ENCODE results near the gene CDH13.

CDH13 gene

DNA sequence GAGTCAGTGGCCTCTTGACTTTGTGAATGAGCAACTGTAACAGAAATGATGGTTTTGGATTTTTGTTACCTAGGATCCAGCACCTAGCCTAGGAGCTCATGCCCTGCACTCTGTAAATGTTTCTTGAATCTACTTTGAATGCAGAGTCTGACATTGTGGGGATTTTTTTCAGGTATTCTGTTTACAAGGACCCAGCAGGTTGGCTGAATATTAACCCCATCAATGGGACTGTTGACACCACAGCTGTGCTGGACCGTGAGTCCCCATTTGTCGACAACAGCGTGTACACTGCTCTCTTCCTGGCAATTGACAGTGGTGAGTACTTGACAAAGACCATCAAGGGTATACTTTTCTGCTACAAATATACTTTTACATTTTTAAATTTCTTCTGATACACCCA lies 1121.2 kb downstream of the CDH13 start:
- H3K4me3 ChIP-seq (ENCODE audit: low read length): no peak overlapping the region
- no peaks in the 10 kb centered on the region for H3K4me1 ChIP-seq (ENCODE audit: control insufficient read depth, insufficient read depth, low read length)
- H3K9ac ChIP-seq (ENCODE audit: low read length): no peak overlapping the region
- no peaks in the 10 kb centered on the region for H3K36me3 ChIP-seq (ENCODE audit: control insufficient read depth, insufficient read depth, low read length)
- H3K9me3 ChIP-seq (ENCODE audit: control insufficient read depth, low read length): no peaks in the 10 kb centered on the region
- H3K27me3 ChIP-seq (ENCODE audit: control insufficient read depth, insufficient read depth, low read length): no peaks in the 10 kb centered on the region

DNA sequence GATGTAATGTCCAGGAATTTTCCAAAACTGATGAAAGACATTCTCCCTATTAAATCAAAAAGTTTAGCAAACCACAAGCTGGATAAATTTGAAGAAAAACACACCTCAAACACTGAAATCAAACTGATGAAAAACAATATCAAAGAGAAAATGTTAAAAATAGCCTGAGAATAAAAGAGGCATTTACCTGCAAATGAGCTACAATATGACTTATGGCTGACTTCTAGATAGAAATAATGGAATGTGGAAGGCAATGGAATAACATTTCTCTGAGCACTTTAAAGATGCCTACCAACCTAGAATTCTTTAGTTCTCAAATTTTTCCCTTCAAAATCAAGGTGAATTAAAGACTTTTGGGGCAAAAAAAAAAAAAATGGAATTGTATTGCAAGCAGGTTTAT lies 1128.6 kb downstream of the CDH13 start:
- Histone ChIP-seq H3K27me3 (ENCODE audit: control insufficient read depth, insufficient read depth, low read length) (no peaks in the 10 kb centered on the region), H3K9ac (ENCODE audit: low read length) (no peak overlapping the region), H3K4me3 (ENCODE audit: low read length) (no peak overlapping the region), H3K9me3 (ENCODE audit: control insufficient read depth, low read length) (no peaks in the 10 kb centered on the region), H3K4me1 (ENCODE audit: control insufficient read depth, insufficient read depth, low read length) (no peaks in the 10 kb centered on the region), H3K36me3 (ENCODE audit: control insufficient read depth, insufficient read depth, low read length) (no peaks in the 10 kb centered on the region)

DNA sequence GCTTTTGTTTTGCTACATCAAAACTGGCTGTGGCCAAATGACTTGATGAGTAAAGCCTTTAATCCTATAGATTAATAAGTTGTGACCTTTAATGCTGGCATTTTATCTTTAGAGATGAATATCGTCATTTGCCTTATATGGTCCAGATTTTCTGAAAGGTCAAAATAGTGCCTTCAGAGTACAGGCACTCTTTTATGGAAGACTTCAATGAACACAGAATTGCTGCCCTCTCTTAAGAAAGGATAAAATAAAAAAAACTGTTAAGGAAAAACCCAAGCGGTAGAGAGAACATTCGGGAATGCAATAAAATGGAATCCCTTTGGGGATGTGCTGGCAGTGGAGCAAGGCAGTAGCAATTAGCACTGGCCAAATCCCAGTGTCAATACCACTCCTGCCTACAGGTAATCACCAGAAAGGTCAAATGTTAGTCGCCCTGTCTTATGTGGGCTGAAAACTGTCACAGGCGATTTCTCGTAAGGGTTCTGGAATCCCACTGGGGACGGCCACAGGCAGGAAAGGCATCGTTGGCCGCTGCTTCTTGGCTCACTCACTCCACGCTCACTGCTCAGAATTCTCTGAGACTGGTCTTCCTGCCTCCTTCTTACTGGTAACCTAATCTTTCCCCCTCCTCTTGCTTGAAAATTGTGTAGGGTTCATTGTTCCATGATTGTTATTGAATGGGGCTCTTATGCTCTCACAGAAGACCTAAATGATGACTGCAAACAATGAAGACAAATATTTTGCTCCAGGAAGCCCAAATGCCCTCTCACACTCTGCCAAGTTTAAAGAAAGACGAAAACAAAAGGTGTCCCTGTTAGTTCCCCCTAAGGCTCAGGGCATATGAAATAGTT lies 1135.6 kb downstream of the CDH13 start:
- Histone ChIP-seq H3K4me3 (ENCODE audit: low read length) (no peak overlapping the region), H3K9me3 (ENCODE audit: control insufficient read depth, low read length) (no peaks in the 10 kb centered on the region), H3K9ac (ENCODE audit: low read length) (no peak overlapping the region), H3K27me3 (ENCODE audit: control insufficient read depth, insufficient read depth, low read length) (no peaks in the 10 kb centered on the region), H3K36me3 (ENCODE audit: control insufficient read depth, insufficient read depth, low read length) (no peaks in the 10 kb centered on the region), H3K4me1 (ENCODE audit: control insufficient read depth, insufficient read depth, low read length) (no peaks in the 10 kb centered on the region)

DNA sequence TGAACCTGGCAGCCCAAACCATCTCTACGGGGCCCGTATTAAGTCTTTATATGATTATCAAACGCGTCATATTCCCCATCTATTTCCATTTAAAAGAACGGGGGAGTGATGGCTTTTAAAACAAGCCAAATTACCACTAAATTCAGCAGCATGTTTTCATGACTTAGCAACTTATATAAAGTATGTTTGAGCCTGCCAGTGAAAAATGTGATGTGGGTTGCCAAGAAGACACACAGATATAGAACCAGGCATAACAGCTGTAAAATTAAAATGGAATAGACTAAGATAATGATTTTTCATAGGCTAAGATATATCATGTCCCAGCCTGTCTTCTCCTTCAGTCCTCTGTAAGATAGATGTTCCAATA lies 1136.2 kb downstream of the CDH13 start:
- H3K36me3 ChIP-seq (ENCODE audit: control insufficient read depth, insufficient read depth, low read length): no peaks in the 10 kb centered on the region
- H3K4me3 ChIP-seq (ENCODE audit: low read length): no peak overlapping the region
- no peaks in the 10 kb centered on the region for H3K4me1 ChIP-seq (ENCODE audit: control insufficient read depth, insufficient read depth, low read length)
- H3K9me3 ChIP-seq (ENCODE audit: control insufficient read depth, low read length): no peaks in the 10 kb centered on the region
- no peak overlapping the region for H3K9ac ChIP-seq (ENCODE audit: low read length)
- no peaks in the 10 kb centered on the region for H3K27me3 ChIP-seq (ENCODE audit: control insufficient read depth, insufficient read depth, low read length)

DNA sequence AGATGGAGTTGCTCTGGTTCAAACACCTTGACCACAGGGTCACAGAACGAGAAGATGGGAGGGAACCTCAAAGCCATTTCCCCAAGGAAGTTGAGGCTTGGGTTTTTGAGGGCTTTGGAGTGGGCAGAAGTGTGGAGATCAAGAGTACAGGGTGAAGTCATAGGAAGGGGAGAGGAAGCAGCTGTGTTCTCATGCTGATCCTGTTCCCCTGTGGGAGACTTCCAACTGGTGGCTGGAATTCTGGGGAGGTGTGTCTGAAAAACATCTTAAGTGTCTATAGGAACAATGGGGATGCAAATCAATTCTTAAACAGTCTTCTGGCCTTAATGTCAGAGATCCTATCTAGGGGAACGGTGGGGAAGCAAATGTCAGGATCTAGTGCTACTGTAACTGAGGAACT lies 1142.2 kb downstream of the CDH13 start:
- Histone ChIP-seq H3K4me1 (ENCODE audit: control insufficient read depth, insufficient read depth, low read length) (no peaks in the 10 kb centered on the region), H3K27me3 (ENCODE audit: control insufficient read depth, insufficient read depth, low read length) (no peaks in the 10 kb centered on the region), H3K4me3 (ENCODE audit: low read length) (no peak overlapping the region), H3K9ac (ENCODE audit: low read length) (no peak overlapping the region), H3K36me3 (ENCODE audit: control insufficient read depth, insufficient read depth, low read length) (no peaks in the 10 kb centered on the region), H3K9me3 (ENCODE audit: control insufficient read depth, low read length) (no peaks in the 10 kb centered on the region)

DNA sequence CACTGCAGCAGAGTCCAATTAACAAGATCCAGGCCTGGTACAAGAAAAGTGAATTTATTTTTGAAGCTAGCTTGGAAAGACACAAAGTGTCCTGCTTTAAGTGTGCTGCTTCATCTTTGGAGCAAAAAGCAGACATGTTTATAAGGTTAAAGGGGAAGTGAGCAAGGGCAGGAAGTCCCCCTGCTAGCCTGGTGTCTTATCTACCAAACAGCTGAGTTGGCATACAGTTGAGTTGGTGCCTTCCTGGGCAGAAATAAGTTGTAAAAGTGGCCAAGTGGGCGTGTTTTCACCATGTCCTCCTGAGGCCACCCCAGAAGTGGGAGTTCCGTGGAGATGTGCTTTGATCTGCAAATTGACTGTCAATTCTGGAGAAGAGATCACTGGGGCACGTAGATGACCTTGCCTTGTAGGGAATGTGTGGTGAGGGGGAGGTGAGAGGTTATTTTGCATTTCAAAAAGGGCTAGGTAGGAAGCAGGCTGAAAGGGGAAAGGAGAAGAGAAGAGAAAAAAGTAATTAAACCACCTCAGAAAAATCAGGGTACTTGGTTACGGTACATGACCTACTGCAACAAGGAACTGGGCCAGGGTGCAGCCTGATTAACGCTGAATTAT lies 1142.7 kb downstream of the CDH13 start:
- no peak overlapping the region for H3K9ac ChIP-seq (ENCODE audit: low read length)
- H3K4me1 ChIP-seq (ENCODE audit: control insufficient read depth, insufficient read depth, low read length): no peaks in the 10 kb centered on the region
- H3K9me3 ChIP-seq (ENCODE audit: control insufficient read depth, low read length): no peaks in the 10 kb centered on the region
- no peak overlapping the region for H3K4me3 ChIP-seq (ENCODE audit: low read length)
- no peaks in the 10 kb centered on the region for H3K36me3 ChIP-seq (ENCODE audit: control insufficient read depth, insufficient read depth, low read length)
- H3K27me3 ChIP-seq (ENCODE audit: control insufficient read depth, insufficient read depth, low read length): no peaks in the 10 kb centered on the region

DNA sequence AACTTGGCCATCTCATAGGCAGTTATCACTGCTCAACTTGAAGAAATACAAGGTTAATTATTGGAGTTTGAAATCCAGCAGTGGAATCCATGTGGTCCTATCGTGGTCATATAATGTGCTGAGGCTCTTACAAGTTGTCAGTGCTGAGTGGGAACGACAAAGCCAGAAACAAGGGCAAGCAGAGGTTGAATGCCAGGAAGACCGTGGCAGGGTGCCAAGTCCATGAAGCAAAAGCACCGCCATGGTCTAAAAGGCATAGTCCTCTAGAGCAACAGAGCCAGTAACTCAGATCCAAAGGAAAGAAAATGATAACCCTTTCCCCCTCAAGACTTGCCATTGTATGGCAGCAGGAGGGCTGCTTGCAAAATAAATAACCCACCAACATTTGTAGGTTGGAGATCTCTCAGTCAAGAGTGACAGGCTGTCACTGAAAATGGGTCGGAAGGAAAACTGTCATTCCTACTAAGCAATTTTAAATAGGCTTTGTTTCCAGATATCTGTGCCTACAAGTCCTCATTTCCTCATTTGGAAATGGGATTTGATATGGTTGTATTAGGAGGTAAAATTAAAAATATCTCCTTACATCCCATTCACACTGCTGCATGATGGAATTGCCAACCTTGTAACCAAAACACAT lies 1144.7 kb downstream of the CDH13 start:
- no peaks in the 10 kb centered on the region for H3K36me3 ChIP-seq (ENCODE audit: control insufficient read depth, insufficient read depth, low read length)

DNA sequence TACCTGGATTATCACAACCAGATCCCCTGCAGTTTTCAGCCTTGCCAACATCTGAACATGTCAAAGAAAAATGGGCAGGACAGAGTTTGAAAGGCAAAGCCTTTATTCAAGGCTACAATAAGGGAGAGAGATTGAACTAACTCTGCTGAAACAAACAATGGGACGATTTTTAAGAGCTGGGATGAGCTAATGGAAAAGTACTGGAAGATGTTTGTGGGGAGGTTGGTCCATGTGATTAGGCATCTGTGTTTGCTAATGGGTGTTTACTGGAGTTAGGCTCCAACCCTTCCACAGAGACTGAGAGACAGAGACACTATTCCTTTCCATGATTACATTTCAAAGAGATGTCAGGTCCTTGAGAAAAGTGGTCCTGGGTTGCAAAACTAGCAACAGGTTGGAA lies 1146.0 kb downstream of the CDH13 start:
- Histone ChIP-seq H3K27me3 (ENCODE audit: control insufficient read depth, insufficient read depth, low read length) (no peaks in the 10 kb centered on the region), H3K36me3 (ENCODE audit: control insufficient read depth, insufficient read depth, low read length) (no peaks in the 10 kb centered on the region), H3K9me3 (ENCODE audit: control insufficient read depth, low read length) (no peaks in the 10 kb centered on the region), H3K9ac (ENCODE audit: low read length) (no peak overlapping the region), H3K4me3 (ENCODE audit: low read length) (no peak overlapping the region), H3K4me1 (ENCODE audit: control insufficient read depth, insufficient read depth, low read length) (no peaks in the 10 kb centered on the region)

More for the DNA sequence above, 1144.7 kb downstream of the CDH13 start:
- Histone ChIP-seq H3K9ac (ENCODE audit: low read length) (no peak overlapping the region), H3K4me1 (ENCODE audit: control insufficient read depth, insufficient read depth, low read length) (no peaks in the 10 kb centered on the region), H3K27me3 (ENCODE audit: control insufficient read depth, insufficient read depth, low read length) (no peaks in the 10 kb centered on the region), H3K4me3 (ENCODE audit: low read length) (no peak overlapping the region), H3K9me3 (ENCODE audit: control insufficient read depth, low read length) (no peaks in the 10 kb centered on the region)

DNA sequence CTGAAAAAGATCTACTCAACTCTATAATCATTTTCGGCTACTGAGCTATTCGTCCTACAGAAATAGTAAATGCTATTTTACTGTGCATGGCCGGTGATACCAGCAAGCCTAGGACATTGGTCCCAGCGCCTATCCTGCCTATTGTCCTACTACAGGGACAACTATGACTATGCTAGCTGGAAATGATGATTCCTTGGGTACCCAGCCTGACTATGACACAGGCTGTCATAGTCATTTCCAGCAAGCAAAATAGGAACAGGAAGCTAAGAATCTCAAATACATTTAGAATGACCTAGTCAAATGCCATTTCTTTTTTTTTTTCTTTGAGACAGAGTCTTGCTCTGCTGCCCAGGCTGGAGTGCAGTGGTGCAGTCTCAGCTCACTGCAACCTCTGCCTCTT lies 1147.3 kb downstream of the CDH13 start:
- Histone ChIP-seq H3K4me3 (ENCODE audit: low read length) (no peak overlapping the region), H3K36me3 (ENCODE audit: control insufficient read depth, insufficient read depth, low read length) (no peaks in the 10 kb centered on the region), H3K27me3 (ENCODE audit: control insufficient read depth, insufficient read depth, low read length) (no peaks in the 10 kb centered on the region), H3K9me3 (ENCODE audit: control insufficient read depth, low read length) (no peaks in the 10 kb centered on the region), H3K4me1 (ENCODE audit: control insufficient read depth, insufficient read depth, low read length) (no peaks in the 10 kb centered on the region), H3K9ac (ENCODE audit: low read length) (no peak overlapping the region)

DNA sequence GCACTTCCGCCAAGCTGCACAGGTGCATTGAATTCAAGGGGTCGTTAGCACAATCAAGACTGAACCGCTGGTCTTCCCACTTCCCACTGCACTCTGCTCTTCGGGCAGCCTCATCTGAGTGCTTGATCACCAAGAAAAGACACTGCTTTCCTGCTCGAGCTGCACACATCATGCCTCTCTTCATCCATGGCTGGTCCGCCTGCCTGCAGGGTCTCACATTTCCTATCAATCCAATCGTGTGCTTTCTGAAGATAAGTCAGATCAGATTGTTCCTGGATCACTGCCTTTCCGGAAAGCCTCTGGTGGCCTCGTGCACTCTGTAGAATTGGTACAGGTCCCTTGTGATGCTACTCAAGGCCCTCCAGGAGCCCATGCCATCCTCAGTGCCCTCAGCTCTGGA lies 1150.2 kb downstream of the CDH13 start:
- Histone ChIP-seq H3K9me3 (ENCODE audit: control insufficient read depth, low read length) (no peaks in the 10 kb centered on the region), H3K36me3 (ENCODE audit: control insufficient read depth, insufficient read depth, low read length) (no peaks in the 10 kb centered on the region), H3K27me3 (ENCODE audit: control insufficient read depth, insufficient read depth, low read length) (no peaks in the 10 kb centered on the region), H3K4me1 (ENCODE audit: control insufficient read depth, insufficient read depth, low read length) (no peaks in the 10 kb centered on the region), H3K4me3 (ENCODE audit: low read length) (no peak overlapping the region), H3K9ac (ENCODE audit: low read length) (no peak overlapping the region)

DNA sequence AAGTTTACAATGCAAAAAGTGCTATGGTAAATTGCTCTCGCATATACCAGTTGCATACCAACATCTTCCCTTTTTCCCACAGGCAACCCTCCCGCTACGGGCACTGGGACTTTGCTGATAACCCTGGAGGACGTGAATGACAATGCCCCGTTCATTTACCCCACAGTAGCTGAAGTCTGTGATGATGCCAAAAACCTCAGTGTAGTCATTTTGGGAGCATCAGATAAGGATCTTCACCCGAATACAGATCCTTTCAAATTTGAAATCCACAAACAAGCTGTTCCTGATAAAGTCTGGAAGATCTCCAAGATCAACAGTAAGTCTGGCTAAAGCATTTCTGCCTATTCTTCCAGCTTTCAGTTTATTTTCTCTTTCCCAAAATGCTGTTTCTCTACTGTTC lies 1153.1 kb downstream of the CDH13 start:
- Histone ChIP-seq H3K9me3 (ENCODE audit: control insufficient read depth, low read length) (no peaks in the 10 kb centered on the region), H3K4me1 (ENCODE audit: control insufficient read depth, insufficient read depth, low read length) (no peaks in the 10 kb centered on the region), H3K27me3 (ENCODE audit: control insufficient read depth, insufficient read depth, low read length) (no peaks in the 10 kb centered on the region), H3K4me3 (ENCODE audit: low read length) (no peak overlapping the region), H3K36me3 (ENCODE audit: control insufficient read depth, insufficient read depth, low read length) (no peaks in the 10 kb centered on the region), H3K9ac (ENCODE audit: low read length) (no peak overlapping the region)

DNA sequence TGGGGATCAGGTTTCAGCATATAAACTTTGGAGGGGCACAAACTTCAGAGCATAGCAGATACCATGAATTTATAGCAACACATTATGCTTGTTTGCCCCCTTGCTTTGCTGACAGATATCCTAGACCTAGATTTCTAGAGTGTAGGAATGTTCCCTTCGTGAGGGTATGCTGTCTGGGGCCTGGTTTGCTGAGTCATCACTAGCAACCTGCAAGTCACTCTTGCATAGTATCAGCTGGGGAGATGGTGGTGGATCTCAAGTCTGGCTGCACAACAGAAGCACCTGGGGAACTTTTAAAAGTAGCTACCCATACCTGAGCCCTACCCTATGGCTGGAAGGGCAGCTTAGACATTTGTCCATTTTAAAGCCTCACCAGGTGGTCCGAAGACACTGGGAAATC lies 1158.7 kb downstream of the CDH13 start:
- no peak overlapping the region for H3K9ac ChIP-seq (ENCODE audit: low read length)
- H3K27me3 ChIP-seq (ENCODE audit: control insufficient read depth, insufficient read depth, low read length): no peaks in the 10 kb centered on the region
- no peaks in the 10 kb centered on the region for H3K4me1 ChIP-seq (ENCODE audit: control insufficient read depth, insufficient read depth, low read length)

More for the DNA sequence above, 1158.7 kb downstream of the CDH13 start:
- Histone ChIP-seq H3K36me3 (ENCODE audit: control insufficient read depth, insufficient read depth, low read length) (no peaks in the 10 kb centered on the region), H3K4me3 (ENCODE audit: low read length) (no peak overlapping the region), H3K9me3 (ENCODE audit: control insufficient read depth, low read length) (no peaks in the 10 kb centered on the region)

Measured in mucosa of stomach (tissue), 1 donor.